Measurements from ENCODE around the gene ZNHIT6.

ZNHIT6 gene

DNA sequence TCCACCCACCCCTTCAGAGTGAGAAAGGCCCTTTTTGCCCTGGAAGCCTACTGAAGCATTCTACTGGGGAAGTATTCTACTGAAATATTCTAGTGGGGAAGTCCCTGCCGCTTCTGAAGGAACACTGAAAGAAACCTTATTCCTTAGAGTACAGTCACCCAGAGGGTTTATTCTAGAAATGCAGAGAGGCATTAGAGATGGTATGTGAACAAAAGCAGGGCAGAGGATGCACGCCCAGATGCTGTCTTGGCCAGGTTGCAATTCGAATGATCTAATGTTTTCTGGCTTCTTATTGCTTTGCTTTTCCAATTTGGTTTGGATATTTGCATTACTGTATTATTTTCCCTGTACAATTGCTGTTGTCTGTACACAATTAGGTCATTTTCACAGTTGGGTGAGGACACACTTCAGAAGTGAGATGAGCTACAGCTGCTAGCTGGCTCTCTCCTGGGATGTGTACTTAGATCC is 90.6 kb downstream of the ZNHIT6 start:
- no peak for DNase-seq (ENCODE audit: low spot score)

DNA sequence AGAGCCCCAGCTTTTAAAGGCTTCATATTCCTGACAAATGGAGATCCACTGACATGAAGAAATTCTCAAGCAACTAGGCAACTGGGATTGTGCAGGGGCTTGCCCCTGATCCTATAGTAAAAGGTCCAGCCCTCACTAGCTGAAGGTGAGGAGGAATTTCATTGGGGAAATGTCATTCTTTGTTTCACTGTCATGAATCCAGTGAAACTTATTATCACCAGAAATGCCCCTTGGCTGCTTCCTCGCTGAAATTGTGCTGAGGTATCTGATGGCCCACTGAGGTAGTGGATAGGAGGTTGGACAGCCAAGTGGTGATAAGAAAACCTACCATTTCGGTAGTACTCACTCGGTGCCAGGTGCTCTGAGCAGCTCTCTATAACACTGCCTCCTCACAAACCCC is 91.5 kb downstream of the ZNHIT6 start:
- no peak for DNase-seq (ENCODE audit: low spot score)

- DNase-seq (ENCODE audit: low spot score) = no peak
Measured at GRCh38 chr1:85616364-85616705, 91.9 kb downstream of the ZNHIT6 start.

DNA sequence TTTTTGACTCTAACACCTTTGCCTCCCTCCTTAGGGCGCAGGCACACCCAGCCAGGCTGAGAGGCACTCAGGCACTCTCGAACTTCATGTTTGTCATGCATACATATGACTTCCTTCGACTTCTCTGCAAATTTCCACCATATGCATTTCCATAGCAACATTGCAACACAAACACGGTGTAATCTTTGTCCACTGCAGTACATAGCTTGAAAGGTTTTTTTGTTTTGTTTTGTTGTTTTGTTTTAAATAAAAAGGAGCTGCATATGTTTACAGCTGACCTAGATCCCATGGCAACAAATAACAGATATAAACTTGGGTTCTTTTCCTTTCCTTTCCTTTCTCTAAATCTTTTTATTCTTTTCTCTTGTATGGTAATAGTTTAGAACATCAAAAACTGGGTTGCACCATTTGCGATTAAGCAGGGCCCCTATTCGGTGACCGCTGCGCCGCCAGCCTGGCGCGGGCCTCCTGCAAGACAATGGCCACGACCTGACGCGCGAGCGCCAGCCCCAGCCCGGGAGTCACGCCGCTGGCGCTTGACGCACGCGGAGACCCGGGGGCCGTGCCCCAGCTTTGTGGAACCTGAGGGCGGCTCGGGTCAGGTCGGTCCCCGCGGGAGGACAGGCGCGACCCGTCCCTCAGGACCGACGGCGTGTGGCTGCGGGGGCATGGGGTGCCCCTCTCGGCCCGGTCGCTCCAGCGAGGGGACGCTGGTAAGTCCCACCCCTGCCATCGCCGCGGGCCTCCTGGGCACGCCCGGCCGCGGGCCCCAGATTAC is 92.5 kb downstream of the ZNHIT6 start:
- DNase-seq (ENCODE audit: low spot score) = no peak

- DNase-seq (ENCODE audit: low spot score) = no peak
Measured at GRCh38 chr1:85612704-85613361, 95.4 kb downstream of the ZNHIT6 start.

- no peak for DNase-seq (ENCODE audit: low spot score)
Measured at GRCh38 chr1:85611856-85612255, 96.4 kb downstream of the ZNHIT6 start.

- no peak for DNase-seq (ENCODE audit: low spot score)
Measured at GRCh38 chr1:85611425-85611824, 96.8 kb downstream of the ZNHIT6 start.

DNA sequence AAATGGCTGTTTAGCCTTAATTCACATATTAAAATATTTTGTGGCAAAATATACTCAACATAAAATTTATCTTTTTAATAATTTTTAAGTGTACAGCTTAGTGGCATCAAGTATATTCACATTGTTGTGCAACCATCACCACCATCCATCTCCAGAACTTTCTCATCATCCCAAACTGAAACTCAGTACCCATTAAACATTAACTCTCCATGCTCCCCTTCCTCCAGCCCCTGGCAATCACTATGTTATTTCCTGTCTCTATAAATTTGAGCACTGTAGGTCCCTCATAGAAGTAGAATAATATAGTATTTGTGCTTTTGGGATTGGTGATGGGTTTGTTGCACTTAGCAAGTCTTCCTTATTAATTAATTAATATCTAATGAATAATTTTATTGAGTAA is 98.3 kb downstream of the ZNHIT6 start:
- DNase-seq (ENCODE audit: low spot score) = no peak

- DNase-seq (ENCODE audit: low spot score) = no peak
Measured at GRCh38 chr1:85608851-85609250, 99.4 kb downstream of the ZNHIT6 start.

DNA sequence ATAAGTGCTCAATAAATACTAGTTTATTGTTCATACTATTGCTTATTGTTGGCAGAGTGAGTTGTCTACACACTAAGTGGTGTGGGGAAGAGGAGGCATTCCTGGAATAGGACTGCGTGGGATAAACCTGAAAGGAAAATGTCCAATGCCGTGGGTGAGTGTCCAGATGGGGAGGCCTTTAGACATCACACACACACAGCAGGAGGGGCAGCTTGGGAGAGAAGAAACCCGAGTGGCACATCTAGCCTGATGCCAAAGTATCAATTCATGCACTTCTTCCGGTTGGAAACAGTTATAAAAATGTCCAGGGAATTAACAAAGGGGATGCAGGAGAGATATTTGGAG is 100.3 kb downstream of the ZNHIT6 start:
- DNase-seq (ENCODE audit: low spot score) = no peak

- no peak for DNase-seq (ENCODE audit: low spot score)
Measured at GRCh38 chr1:85607126-85607920, 100.9 kb downstream of the ZNHIT6 start.

DNA sequence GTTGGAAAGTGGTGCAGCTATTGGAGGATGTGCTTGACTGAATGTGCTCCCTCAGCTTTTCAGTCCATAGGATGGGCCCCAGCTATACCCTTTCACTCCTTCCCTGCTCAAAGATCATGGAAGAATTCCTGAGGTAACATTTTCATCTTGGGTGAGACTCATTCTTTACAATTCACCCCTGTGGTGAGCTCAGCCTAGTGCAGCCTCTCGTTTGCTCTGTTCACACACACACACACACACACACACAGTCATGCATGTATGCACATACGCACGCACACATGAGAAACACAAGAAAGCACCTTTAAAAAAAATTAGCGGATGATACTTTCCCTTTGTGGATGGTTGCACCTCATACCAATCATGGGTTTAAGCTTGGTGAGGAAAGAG is 101.8 kb downstream of the ZNHIT6 start:
- no peak for DNase-seq (ENCODE audit: low spot score)

- DNase-seq (ENCODE audit: low spot score) = no peak
Measured at GRCh38 chr1:85605484-85606413, 102.5 kb downstream of the ZNHIT6 start.

GRCh38 chr1:85604298-85604997 is 103.8 kb downstream of the ZNHIT6 start:
- DNase-seq (ENCODE audit: low spot score) = no peak

GRCh38 chr1:85603086-85603880 is 105.0 kb downstream of the ZNHIT6 start:
- no peak for DNase-seq (ENCODE audit: low spot score)

DNA sequence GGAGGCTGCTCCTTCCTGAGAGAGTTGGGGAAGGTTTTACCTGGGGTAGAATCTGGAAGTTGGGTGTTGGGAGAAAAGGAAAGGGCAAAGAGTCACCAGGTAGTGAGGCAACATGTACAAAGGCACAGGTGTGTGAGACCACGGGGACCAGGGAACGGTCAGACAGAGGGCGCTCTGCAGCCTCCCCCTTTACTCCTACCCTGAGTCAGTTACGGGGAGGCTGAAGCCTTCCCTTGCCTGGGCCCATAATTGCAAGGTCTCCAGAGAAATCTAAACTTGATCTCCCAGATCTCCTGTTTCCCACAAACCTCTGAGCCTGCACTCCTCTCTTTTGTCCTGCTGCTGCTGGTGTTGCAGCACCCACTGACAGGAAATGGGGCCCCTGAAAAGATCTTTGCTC is 105.7 kb downstream of the ZNHIT6 start:
- DNase-seq (ENCODE audit: low spot score) = no peak

DNA sequence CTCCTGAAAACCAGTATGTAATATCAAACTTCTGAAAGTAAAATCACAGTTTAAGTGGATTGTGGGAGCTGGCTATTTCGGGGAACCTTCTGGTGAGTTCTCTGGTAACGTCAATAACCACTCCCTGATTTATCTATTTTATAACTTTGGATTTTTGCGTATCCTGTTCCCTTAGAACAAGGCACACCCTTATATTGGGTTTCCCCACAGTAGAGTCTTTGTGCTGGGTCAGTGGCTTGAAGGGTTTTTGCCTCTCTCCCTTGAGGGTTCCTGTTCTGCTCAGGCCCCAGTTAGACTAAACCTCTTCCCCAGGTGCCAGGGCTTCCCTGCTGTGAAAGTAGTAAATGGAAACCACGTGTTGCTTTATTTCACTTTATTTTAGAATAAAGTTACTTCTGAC is 106.3 kb downstream of the ZNHIT6 start:
- DNase-seq (ENCODE audit: low spot score) = no peak

DNA sequence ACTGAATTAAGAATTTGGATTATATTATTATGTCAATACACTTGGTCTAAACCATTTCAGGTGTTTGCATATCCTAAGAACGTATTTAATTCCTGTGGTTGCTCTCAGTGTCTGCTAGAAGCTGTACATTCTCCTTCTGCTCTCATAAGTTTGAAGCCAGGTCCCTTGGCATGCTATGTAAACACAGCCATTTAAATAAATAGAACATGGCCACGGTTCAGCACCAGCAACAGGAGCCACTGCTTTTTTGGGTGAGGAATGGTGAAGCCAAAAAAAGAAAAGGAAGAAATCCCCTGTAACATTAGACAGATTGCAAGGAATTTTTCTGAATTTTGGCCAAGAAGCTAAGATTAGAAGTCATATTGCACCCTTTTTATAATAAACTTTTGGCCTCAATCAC is 108.6 kb downstream of the ZNHIT6 start:
- DNase-seq (ENCODE audit: low spot score) = no peak

Data from hematopoietic multipotent progenitor cell treated with erythropoietin and hydrocortisone succinate and interleukin-3 and kit ligand, for 15 days (in vitro differentiated cells).